ENCODE data around the gene GNAI1.
A peak's percentile ranks its signal among the peaks of the same experiment; 100 is the strongest.

GNAI1 gene

GRCh38 chr7:80134536-80135308 lies at the start of gene GNAI1:
Gene GNAI1 (plus strand): TSS chr7:80134831. CDS start chr7:80135161, 330 bp downstream.
- peak; percentile 2 to 18 for DNase-seq (ENCODE audit: low read depth in 2 of 2)

- DNase-seq (ENCODE audit: low read depth in 2 of 2), result no peak
These were observed 47.4 kb upstream of the GNAI1 start for GRCh38 chr7:80087051-80087770.

- no peak for DNase-seq (ENCODE audit: low read depth in 2 of 2)
These were observed 46.9 kb upstream of the GNAI1 start for GRCh38 chr7:80087771-80088170.

- no peak for DNase-seq (ENCODE audit: low read depth in 2 of 2)
These were observed 45.9 kb upstream of the GNAI1 start for GRCh38 chr7:80088705-80089104.

GRCh38 chr7:80089366-80089765 lies 45.3 kb upstream of the GNAI1 start:
- no peak for DNase-seq (ENCODE audit: low read depth in 2 of 2)

GRCh38 chr7:80093349-80093748 lies 41.3 kb upstream of the GNAI1 start:
- DNase-seq (ENCODE audit: low read depth in 2 of 2), result no peak

GRCh38 chr7:80095545-80095944 lies 39.1 kb upstream of the GNAI1 start:
- no peak for DNase-seq (ENCODE audit: low read depth in 2 of 2)

- no peak for DNase-seq (ENCODE audit: low read depth in 2 of 2)
These were observed 36.9 kb upstream of the GNAI1 start for GRCh38 chr7:80097756-80098155.

- no peak for DNase-seq (ENCODE audit: low read depth in 2 of 2)
These were observed 35.8 kb upstream of the GNAI1 start for GRCh38 chr7:80098795-80099194.

- no peak for DNase-seq (ENCODE audit: low read depth in 2 of 2)
These were observed 34.4 kb upstream of the GNAI1 start for GRCh38 chr7:80100254-80100653.

GRCh38 chr7:80105701-80106408 lies 28.8 kb upstream of the GNAI1 start:
- DNase-seq (ENCODE audit: low read depth in 2 of 2), result no peak

- DNase-seq (ENCODE audit: low read depth in 2 of 2), result no peak
These were observed 28.0 kb upstream of the GNAI1 start for GRCh38 chr7:80106498-80107113.

GRCh38 chr7:80107278-80107677 lies 27.4 kb upstream of the GNAI1 start:
- DNase-seq (ENCODE audit: low read depth in 2 of 2), result no peak

- DNase-seq (ENCODE audit: low read depth in 2 of 2), result no peak
These were observed 24.3 kb upstream of the GNAI1 start for GRCh38 chr7:80110376-80110775.

GRCh38 chr7:80114159-80114558 lies 20.5 kb upstream of the GNAI1 start:
- DNase-seq (ENCODE audit: low read depth in 2 of 2), result no peak

GRCh38 chr7:80124526-80125264 lies 9.9 kb upstream of the GNAI1 start:
- no peak for DNase-seq (ENCODE audit: low read depth in 2 of 2)

GRCh38 chr7:80127412-80128160 lies 7.0 kb upstream of the GNAI1 start:
- DNase-seq (ENCODE audit: low read depth in 2 of 2), result no peak

- no peak for DNase-seq (ENCODE audit: low read depth in 2 of 2)
These were observed 5.7 kb upstream of the GNAI1 start for GRCh38 chr7:80128918-80129317.

- DNase-seq (ENCODE audit: low read depth in 2 of 2), result no peak
These were observed 4.8 kb upstream of the GNAI1 start for GRCh38 chr7:80129785-80130184.

- DNase-seq (ENCODE audit: low read depth in 2 of 2), result no peak
These were observed 2.8 kb upstream of the GNAI1 start for GRCh38 chr7:80131675-80132435.
